WTC11 (cell line): ENCODE results near the gene ANKMY1. TPM values are rescaled to one million over a fixed set of nuclear protein-coding genes. Genes with fewer than 3 reads are reported as not detected.
A peak's percentile ranks its signal among the peaks of the same experiment; 100 is the strongest.

ENCODE experiments used
- ATAC-seq: fragments of 200-7000 bp; cut with Tn5 transposase; 2 replicates; pipeline ENCODE4 v1.10.0; 2021; ENCODE audit warnings: mild to moderate bottlenecking, moderate library complexity
- CTCF ChIA-PET: fragments of 300-600 bp; sonication (Branson Sonifier 250); formaldehyde crosslinking; loops from one replicate; lab custom pipeline; 2021; ENCODE audit warnings: antibody characterized with exemption; lab: Charles Lee
- POLR2A ChIA-PET: fragments of 350-600 bp; sonication (Branson Sonifier 250); formaldehyde crosslinking; loops from one replicate; lab custom pipeline; 2021; ENCODE audit warnings: antibody characterized with exemption; lab: Charles Lee
- DNase-seq: peaks from one replicate; pipeline ENCODE4 v3.0.0; 2021; ENCODE audit warnings: low spot score
- H3K27ac Mint-ChIP-seq: 2 replicates; pipeline ENCODE4 v1.8.0; 2021; ENCODE audit warnings: mixed read lengths
- H3K27me3 Mint-ChIP-seq: 2 replicates; pipeline ENCODE4 v1.8.0; 2021; ENCODE audit warnings: low read depth, mild to moderate bottlenecking, moderate library complexity, mixed read lengths
- H3K36me3 Mint-ChIP-seq: 2 replicates; pipeline ENCODE4 v1.8.0; 2021; ENCODE audit warnings: mixed read lengths
- H3K4me1 Mint-ChIP-seq: 2 replicates; pipeline ENCODE4 v1.8.0; 2022; ENCODE audit warnings: mixed read lengths
- H3K4me3 Mint-ChIP-seq: 2 replicates; pipeline ENCODE4 v1.8.0; 2021; ENCODE audit warnings: mild to moderate bottlenecking, moderate library complexity, mixed read lengths
- H3K9me3 Mint-ChIP-seq: 2 replicates; pipeline ENCODE4 v1.8.0; 2021; ENCODE audit warnings: mixed read lengths
- AR ChIP-seq: fragments of 250-450 bp; sonication (Bioruptor Pico); IDR thresholded peaks from 2 replicates; pipeline ENCODE4 v1.9.0; 2021; ENCODE audit warnings: mild to moderate bottlenecking
- CDX4 ChIP-seq: fragments of 250-450 bp; sonication (Bioruptor Pico); IDR thresholded peaks from 2 replicates; pipeline ENCODE4 v1.9.0; 2021; ENCODE audit warnings: moderate library complexity, mild to moderate bottlenecking, inconsistent platforms, borderline replicate concordance
- CREB1 ChIP-seq: sonication (generic); formaldehyde crosslinking; IDR thresholded peaks from 2 replicates; pipeline ENCODE4 v1.8.0; 2023; ENCODE audit warnings: mild to moderate bottlenecking, missing genetic modification reagents
- ESRRA ChIP-seq: sonication (generic); formaldehyde crosslinking; IDR thresholded peaks from 2 replicates; pipeline ENCODE4 v1.8.1; 2022; ENCODE audit warnings: mild to moderate bottlenecking, missing genetic modification reagents, borderline replicate concordance
- GABPB1 ChIP-seq: sonication (generic); formaldehyde crosslinking; IDR thresholded peaks from 2 replicates; pipeline ENCODE4 v1.8.1; 2023; ENCODE audit warnings: mild to moderate bottlenecking, missing genetic modification reagents
- MYBL2 ChIP-seq: sonication (generic); formaldehyde crosslinking; IDR thresholded peaks from 2 replicates; pipeline ENCODE4 v1.8.1; 2023; ENCODE audit warnings: mild to moderate bottlenecking, moderate library complexity, missing genetic modification reagents
- RELA ChIP-seq: sonication (generic); formaldehyde crosslinking; IDR thresholded peaks from 2 replicates; pipeline ENCODE4 v1.8.1; 2022; ENCODE audit warnings: missing genetic modification reagents, mild to moderate bottlenecking, borderline replicate concordance
- SMAD3 ChIP-seq: sonication (generic); formaldehyde crosslinking; IDR thresholded peaks from 2 replicates; pipeline ENCODE4 v1.8.0; 2022; ENCODE audit warnings: missing genetic modification reagents, mild to moderate bottlenecking, borderline replicate concordance
- SOX15 ChIP-seq: fragments of 250-450 bp; sonication (Bioruptor Pico); IDR thresholded peaks from 2 replicates; pipeline ENCODE4 v1.9.0; 2021; ENCODE audit warnings: mild to moderate bottlenecking
- TEAD4 ChIP-seq: sonication (generic); formaldehyde crosslinking; IDR thresholded peaks from 2 replicates; pipeline ENCODE4 v1.8.0; 2022; ENCODE audit warnings: mild to moderate bottlenecking, missing genetic modification reagents
- ZNF121 ChIP-seq: sonication (generic); formaldehyde crosslinking; IDR thresholded peaks from 2 replicates; pipeline ENCODE4 v1.8.0; 2023; ENCODE audit warnings: missing genetic modification reagents
- ZNF219 ChIP-seq: sonication (generic); formaldehyde crosslinking; IDR thresholded peaks from 2 replicates; pipeline ENCODE4 v1.8.0; 2023; ENCODE audit warnings: missing genetic modification reagents, mild to moderate bottlenecking, borderline replicate concordance
- ZNF263 ChIP-seq: sonication (generic); formaldehyde crosslinking; IDR thresholded peaks from 2 replicates; pipeline ENCODE4 v1.8.1; 2022; ENCODE audit warnings: low read depth, mild to moderate bottlenecking, moderate library complexity, missing genetic modification reagents
- ZNF281 ChIP-seq: sonication (generic); formaldehyde crosslinking; IDR thresholded peaks from 2 replicates; pipeline ENCODE4 v1.8.0; 2023; ENCODE audit warnings: mild to moderate bottlenecking, missing genetic modification reagents
- ZNF396 ChIP-seq: fragments of 250-450 bp; sonication (Bioruptor Pico); IDR thresholded peaks from 2 replicates; pipeline ENCODE4 v1.8.0; 2021; ENCODE audit warnings: mild to moderate bottlenecking, moderate library complexity, borderline replicate concordance
- ZNF416 ChIP-seq: fragments of 250-450 bp; sonication (Bioruptor Pico); IDR thresholded peaks from 2 replicates; pipeline ENCODE4 v1.9.0; 2021; ENCODE audit warnings: mild to moderate bottlenecking, inconsistent platforms
- ZSCAN18 ChIP-seq: fragments of 250-450 bp; sonication (Bioruptor Pico); IDR thresholded peaks from 2 replicates; pipeline ENCODE4 v2.1.2; 2022; ENCODE audit warnings: mild to moderate bottlenecking, moderate library complexity
- total RNA-seq: library from RNA; stranded (reverse); gene quantifications from 3 replicates; pipeline ENCODE4 v1.2.3, GENCODE V29; 2021
- TF ChIP-seq, protein P1 (sequence below): sonication (generic); formaldehyde crosslinking; IDR thresholded peaks from 2 replicates; pipeline ENCODE4 v1.8.1; 2023; ENCODE audit warnings: mild to moderate bottlenecking, missing genetic modification reagents, borderline replicate concordance
- TF ChIP-seq, protein P2 (sequence below): sonication (generic); formaldehyde crosslinking; IDR thresholded peaks from 2 replicates; pipeline ENCODE4 v1.8.1; 2022; ENCODE audit warnings: missing genetic modification reagents, borderline replicate concordance
- TF ChIP-seq, protein P3 (sequence below): sonication (generic); formaldehyde crosslinking; IDR thresholded peaks from 2 replicates; pipeline ENCODE4 v1.8.1; 2023; ENCODE audit warnings: mild to moderate bottlenecking, missing genetic modification reagents

The ANKMY1 gene
- total RNA-seq, 1 experiment from 2014 or later: 4.6 TPM

DNA sequence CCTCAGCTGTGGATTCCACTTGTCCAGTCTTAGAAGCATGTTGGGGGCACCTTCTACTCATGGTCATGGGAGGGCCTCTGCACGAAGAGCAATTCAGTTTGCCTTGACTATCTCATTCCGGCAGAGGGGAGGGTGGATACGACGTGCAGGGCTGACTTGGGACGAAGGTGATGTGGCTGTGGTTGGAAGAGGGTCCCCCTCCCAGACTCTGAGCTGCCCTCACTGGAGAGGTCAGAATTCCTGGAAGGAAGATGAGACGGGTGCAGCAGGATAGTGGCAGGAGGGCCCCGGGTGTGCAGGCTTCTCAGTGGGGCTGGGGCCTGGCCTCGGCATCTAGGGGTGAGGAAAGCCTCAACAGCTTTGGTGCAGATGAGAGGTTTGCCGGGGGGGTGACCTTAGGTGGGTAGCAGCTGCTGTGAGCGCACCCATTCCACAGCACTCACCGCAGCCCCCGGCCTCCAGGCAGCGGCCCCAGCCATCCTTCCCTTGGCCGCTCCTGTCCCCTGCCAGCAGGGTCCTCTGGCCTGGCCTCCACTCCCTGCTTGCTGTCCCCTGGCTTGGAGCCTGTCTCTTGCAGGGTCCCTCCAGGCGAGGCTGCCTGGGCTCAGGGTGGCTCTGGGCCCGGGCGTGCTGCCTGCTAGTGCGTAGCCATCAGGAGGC is 13.7 kb upstream of the ANKMY1 start (continued):
- TF ChIP-seq, protein P1, sequence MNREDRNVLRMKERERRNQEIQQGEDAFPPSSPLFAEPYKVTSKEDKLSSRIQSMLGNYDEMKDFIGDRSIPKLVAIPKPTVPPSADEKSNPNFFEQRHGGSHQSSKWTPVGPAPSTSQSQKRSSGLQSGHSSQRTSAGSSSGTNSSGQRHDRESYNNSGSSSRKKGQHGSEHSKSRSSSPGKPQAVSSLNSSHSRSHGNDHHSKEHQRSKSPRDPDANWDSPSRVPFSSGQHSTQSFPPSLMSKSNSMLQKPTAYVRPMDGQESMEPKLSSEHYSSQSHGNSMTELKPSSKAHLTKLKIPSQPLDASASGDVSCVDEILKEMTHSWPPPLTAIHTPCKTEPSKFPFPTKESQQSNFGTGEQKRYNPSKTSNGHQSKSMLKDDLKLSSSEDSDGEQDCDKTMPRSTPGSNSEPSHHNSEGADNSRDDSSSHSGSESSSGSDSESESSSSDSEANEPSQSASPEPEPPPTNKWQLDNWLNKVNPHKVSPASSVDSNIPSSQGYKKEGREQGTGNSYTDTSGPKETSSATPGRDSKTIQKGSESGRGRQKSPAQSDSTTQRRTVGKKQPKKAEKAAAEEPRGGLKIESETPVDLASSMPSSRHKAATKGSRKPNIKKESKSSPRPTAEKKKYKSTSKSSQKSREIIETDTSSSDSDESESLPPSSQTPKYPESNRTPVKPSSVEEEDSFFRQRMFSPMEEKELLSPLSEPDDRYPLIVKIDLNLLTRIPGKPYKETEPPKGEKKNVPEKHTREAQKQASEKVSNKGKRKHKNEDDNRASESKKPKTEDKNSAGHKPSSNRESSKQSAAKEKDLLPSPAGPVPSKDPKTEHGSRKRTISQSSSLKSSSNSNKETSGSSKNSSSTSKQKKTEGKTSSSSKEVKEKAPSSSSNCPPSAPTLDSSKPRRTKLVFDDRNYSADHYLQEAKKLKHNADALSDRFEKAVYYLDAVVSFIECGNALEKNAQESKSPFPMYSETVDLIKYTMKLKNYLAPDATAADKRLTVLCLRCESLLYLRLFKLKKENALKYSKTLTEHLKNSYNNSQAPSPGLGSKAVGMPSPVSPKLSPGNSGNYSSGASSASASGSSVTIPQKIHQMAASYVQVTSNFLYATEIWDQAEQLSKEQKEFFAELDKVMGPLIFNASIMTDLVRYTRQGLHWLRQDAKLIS (CRISPR knock-in tag): no peak
- TF ChIP-seq SOX15 (CRISPR knock-in tag) (no peak), ZNF281 (CRISPR knock-in tag) (no peak), MYBL2 (CRISPR knock-in tag) (no peak), ZNF263 (CRISPR knock-in tag) (no peak), ZNF396 (no peak), CDX4 (no peak), ZNF416 (no peak), SMAD3 (CRISPR knock-in tag) (no peak)

GRCh38 chr2:240570531-240571313 is 12.9 kb upstream of the ANKMY1 start:
- H3K27ac Mint-ChIP-seq: no peak overlapping the region
- H3K36me3 Mint-ChIP-seq: no peaks in the 10 kb centered on the region
- ChIA-PET POLR2A (no interaction called here), CTCF (interaction anchor here (1.0 kb wide), 1 partner anchor 9 kb away, joined by 3 read pairs; no protein-coding TSS in a partner anchor)
- peaks cover 28% of the 10 kb centered on the region for H3K27me3 Mint-ChIP-seq
- no peak overlapping the region for H3K4me3 Mint-ChIP-seq
- no peaks in the 10 kb centered on the region for H3K9me3 Mint-ChIP-seq
- H3K4me1 Mint-ChIP-seq: peaks cover 16% of the 10 kb centered on the region
- DNase-seq (peak; percentile 5), ATAC-seq (no peak)
- TF ChIP-seq, protein P2, sequence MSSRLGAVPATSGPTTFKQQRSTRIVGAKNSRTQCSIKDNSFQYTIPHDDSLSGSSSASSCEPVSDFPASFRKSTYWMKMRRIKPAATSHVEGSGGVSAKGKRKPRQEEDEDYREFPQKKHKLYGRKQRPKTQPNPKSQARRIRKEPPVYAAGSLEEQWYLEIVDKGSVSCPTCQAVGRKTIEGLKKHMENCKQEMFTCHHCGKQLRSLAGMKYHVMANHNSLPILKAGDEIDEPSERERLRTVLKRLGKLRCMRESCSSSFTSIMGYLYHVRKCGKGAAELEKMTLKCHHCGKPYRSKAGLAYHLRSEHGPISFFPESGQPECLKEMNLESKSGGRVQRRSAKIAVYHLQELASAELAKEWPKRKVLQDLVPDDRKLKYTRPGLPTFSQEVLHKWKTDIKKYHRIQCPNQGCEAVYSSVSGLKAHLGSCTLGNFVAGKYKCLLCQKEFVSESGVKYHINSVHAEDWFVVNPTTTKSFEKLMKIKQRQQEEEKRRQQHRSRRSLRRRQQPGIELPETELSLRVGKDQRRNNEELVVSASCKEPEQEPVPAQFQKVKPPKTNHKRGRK: no peak
- TF ChIP-seq ZNF219: no peak
- TF ChIP-seq ZSCAN18 (CRISPR knock-in tag): no peak
- no peak for TF ChIP-seq CREB1 (CRISPR knock-in tag)
- TF ChIP-seq, protein P3, sequence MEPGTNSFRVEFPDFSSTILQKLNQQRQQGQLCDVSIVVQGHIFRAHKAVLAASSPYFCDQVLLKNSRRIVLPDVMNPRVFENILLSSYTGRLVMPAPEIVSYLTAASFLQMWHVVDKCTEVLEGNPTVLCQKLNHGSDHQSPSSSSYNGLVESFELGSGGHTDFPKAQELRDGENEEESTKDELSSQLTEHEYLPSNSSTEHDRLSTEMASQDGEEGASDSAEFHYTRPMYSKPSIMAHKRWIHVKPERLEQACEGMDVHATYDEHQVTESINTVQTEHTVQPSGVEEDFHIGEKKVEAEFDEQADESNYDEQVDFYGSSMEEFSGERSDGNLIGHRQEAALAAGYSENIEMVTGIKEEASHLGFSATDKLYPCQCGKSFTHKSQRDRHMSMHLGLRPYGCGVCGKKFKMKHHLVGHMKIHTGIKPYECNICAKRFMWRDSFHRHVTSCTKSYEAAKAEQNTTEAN (CRISPR knock-in tag): no peak
- TF ChIP-seq GABPB1: no peak
- no peak for TF ChIP-seq ESRRA (CRISPR knock-in tag)
- TF ChIP-seq ZNF121 (CRISPR knock-in tag): no peak
- no peak for TF ChIP-seq RELA (CRISPR knock-in tag)
- no peak for TF ChIP-seq AR (CRISPR knock-in tag)
- TF ChIP-seq TEAD4 (CRISPR knock-in tag): no peak
